HCT116 (cell line): ENCODE measurements around the gene FGGY. TPM values are rescaled to one million over a fixed set of nuclear protein-coding genes. Genes with fewer than 3 reads are reported as not detected.
A peak's percentile ranks its signal among the peaks of the same experiment; 100 is the strongest.

Experiments
- ATAC-seq: fragments of 200-7000 bp; cut with Tn5 transposase; 2 replicates; pipeline ENCODE4 v1.9.1; 2020; ENCODE audit warnings: mild to moderate bottlenecking, moderate library complexity
- BruUV-seq: library from RNA; stranded (reverse); fragments of 400-500 nt; replicated peaks from 2 replicates; lab custom pipeline; 2021; lab: Mats Ljungman, UMichigan
- CTCF ChIA-PET: fragments of 300-600 bp; sonication (Branson Sonifier 250); formaldehyde crosslinking; loops from one replicate; lab custom pipeline; 2021; ENCODE audit warnings: antibody characterized with exemption; lab: Charles Lee
- POLR2A ChIA-PET: fragments of 300-600, 350-600 bp; sonication (Branson Sonifier 250); formaldehyde crosslinking; loops from one replicate; lab custom pipeline; 2021; ENCODE audit warnings: antibody characterized with exemption; lab: Charles Lee
- RAD21 ChIA-PET, 2 experiments: fragments of 300-600 bp; sonication (Branson Sonifier 250); formaldehyde crosslinking; loops; one replicate each; lab custom pipeline; 2023; ENCODE audit warnings: low total read pairs in 2 of 2; ENCODE audit not compliant: uncharacterized antibody in 2 of 2, unreplicated experiment in 2 of 2, low non-redundant PET in 1 of 2; lab: Charles Lee
- DNase-seq: peaks from one replicate; pipeline ENCODE4 v3.0.0-alpha.2; 2010; ENCODE audit warnings: low read depth, low spot score
- H2AFZ ChIP-seq: fragments of 200-600 bp; shearing (Covaris generic), sonication (generic); 2 replicates; pipeline ENCODE4 v1.6.1; 2017; ENCODE audit warnings: low read depth, mixed run types, mixed read lengths, antibody characterized with exemption, low read length; ENCODE audit not compliant: poor library complexity, severe bottlenecking
- H3K27ac ChIP-seq: 2 replicates; pipeline ENCODE4 v1.5.1; 2012; ENCODE audit warnings: low read depth, low read length
- H3K27me3 ChIP-seq: fragments of 200-600 bp; sonication (generic); 2 replicates; pipeline ENCODE4 v1.6.1; 2016; ENCODE audit warnings: mixed run types, low read length, mixed read lengths; ENCODE audit not compliant: insufficient read depth
- H3K36me3 ChIP-seq, 2 experiments: fragments of 200-500 bp in 1 of 2; fragments of 200-600 bp in 1 of 2; sonication (Bioruptor generic) in 1 of 2; sonication (generic) in 1 of 2; 2 replicates each; pipeline versions ENCODE4 v1.5.1 to v1.6.1; 2014 to 2016; ENCODE audit warnings: low read length in 2 of 2, inconsistent platforms in 1 of 2, mixed read lengths in 1 of 2, mixed run types in 1 of 2; ENCODE audit not compliant: insufficient read depth in 2 of 2, control insufficient read depth in 1 of 2
- H3K4me1 ChIP-seq, 2 experiments: fragments of 200-600 bp in 1 of 2; sonication (generic) in 1 of 2; 2 replicates each; pipeline versions ENCODE4 v1.5.1 to v1.6.1; 2012 to 2017; ENCODE audit warnings: low read length in 2 of 2, inconsistent platforms in 1 of 2, mild to moderate bottlenecking in 1 of 2, mixed read lengths in 1 of 2, mixed run types in 1 of 2, moderate library complexity in 1 of 2; ENCODE audit not compliant: insufficient read depth in 2 of 2, control insufficient read depth in 1 of 2
- H3K4me2 ChIP-seq: fragments of 200-600 bp; sonication (generic); 2 replicates; pipeline ENCODE4 v1.6.1; 2017; ENCODE audit warnings: mixed run types, low read length, mixed read lengths
- H3K4me3 ChIP-seq, 2 experiments: fragments of 200-600 bp in 1 of 2; sonication (generic) in 1 of 2; replicated peaks in 1 of 2; 2 replicates each; pipeline ENCODE4 v1.5.1; 2011 to 2016; ENCODE audit warnings: low read length in 2 of 2, control low read depth in 1 of 2, low read depth in 1 of 2, mild to moderate bottlenecking in 1 of 2, mixed read lengths in 1 of 2, mixed run types in 1 of 2
- H3K79me2 ChIP-seq: fragments of 200-600 bp; sonication (generic); 2 replicates; pipeline ENCODE4 v1.6.1; 2017; ENCODE audit warnings: mild to moderate bottlenecking, mixed run types, low read length, moderate library complexity, mixed read lengths; ENCODE audit not compliant: insufficient read depth
- H3K9ac ChIP-seq: fragments of 200-600 bp; sonication (generic); 2 replicates; pipeline ENCODE4 v1.6.1; 2016; ENCODE audit warnings: low read length, mixed read lengths
- H3K9me2 ChIP-seq: fragments of 200-600 bp; sonication (generic), shearing (Covaris generic); 2 replicates; pipeline ENCODE4 v1.6.1; 2017; ENCODE audit warnings: mixed run types, mild to moderate bottlenecking, moderate library complexity; ENCODE audit not compliant: insufficient read depth
- H3K9me3 ChIP-seq, 2 experiments: fragments of 200-500 bp in 1 of 2; fragments of 200-600 bp in 1 of 2; sonication (Bioruptor generic) in 1 of 2; sonication (generic) in 1 of 2; 2 replicates each; pipeline ENCODE4 v1.6.1; 2014 to 2017; ENCODE audit warnings: low read length in 2 of 2, mixed read lengths in 2 of 2, inconsistent platforms in 1 of 2, low read depth in 1 of 2, mild to moderate bottlenecking in 1 of 2, mixed run types in 1 of 2, moderate library complexity in 1 of 2; ENCODE audit not compliant: control insufficient read depth in 1 of 2, insufficient read depth in 1 of 2
- H4K20me1 ChIP-seq: fragments of 200-600 bp; sonication (generic), shearing (Covaris generic); 2 replicates; pipeline ENCODE4 v1.6.1; 2017; ENCODE audit warnings: mixed run types, mild to moderate bottlenecking, moderate library complexity; ENCODE audit not compliant: insufficient read depth
- CBX3 ChIP-seq: IDR thresholded peaks from 2 replicates; pipeline ENCODE4 v1.6.1; 2012; ENCODE audit warnings: low read depth
- CEBPB ChIP-seq: IDR thresholded peaks from 2 replicates; pipeline ENCODE4 v1.6.1; 2012; ENCODE audit warnings: low read depth
- EGR1 ChIP-seq: IDR thresholded peaks from 2 replicates; pipeline ENCODE4 v1.6.1; 2012; ENCODE audit warnings: low read depth
- ELF1 ChIP-seq: IDR thresholded peaks from 2 replicates; pipeline ENCODE4 v1.6.1; 2012; ENCODE audit warnings: low read depth, borderline replicate concordance
- FOSL1 ChIP-seq: IDR thresholded peaks from 2 replicates; pipeline ENCODE4 v1.6.1; 2012; ENCODE audit warnings: low read depth
- JUND ChIP-seq: IDR thresholded peaks from 2 replicates; pipeline ENCODE4 v1.6.1; 2012
- POLR2A ChIP-seq: IDR thresholded peaks from 2 replicates; pipeline ENCODE4 v1.7.0; 2011; ENCODE audit warnings: borderline replicate concordance; ENCODE audit not compliant: insufficient read depth, insufficient read length; ENCODE audit errors: extremely low read depth
- POLR2AphosphoS5 ChIP-seq: IDR thresholded peaks from 2 replicates; pipeline ENCODE4 v1.6.1; 2011; ENCODE audit warnings: mild to moderate bottlenecking, low read depth, low read length, moderate library complexity
- SIN3A ChIP-seq: IDR thresholded peaks from 2 replicates; pipeline ENCODE4 v1.6.1; 2012; ENCODE audit warnings: low read depth
- SP1 ChIP-seq: IDR thresholded peaks from 2 replicates; pipeline ENCODE4 v1.6.1; 2012; ENCODE audit warnings: low read depth
- SRF ChIP-seq: IDR thresholded peaks from 2 replicates; pipeline ENCODE4 v1.6.1; 2012; ENCODE audit warnings: low read depth
- TCF7L2 ChIP-seq: IDR thresholded peaks from 2 replicates; pipeline ENCODE4 v1.7.0; 2011; ENCODE audit warnings: borderline replicate concordance, inconsistent platforms; ENCODE audit not compliant: insufficient read depth, insufficient read length; ENCODE audit errors: extremely low read depth
- YY1 ChIP-seq: IDR thresholded peaks from 2 replicates; pipeline ENCODE4 v1.6.1; 2011; ENCODE audit warnings: low read length, low read depth, moderate library complexity, mild to moderate bottlenecking; ENCODE audit not compliant: insufficient replicate concordance; ENCODE audit errors: extremely low read depth
- ZFX ChIP-seq: fragments of 450-650 bp; IDR thresholded peaks from 2 replicates; pipeline ENCODE4 v1.6.1; 2017
- ZNF274 ChIP-seq: fragments of 200-500 bp; sonication (Bioruptor generic); IDR thresholded peaks from 2 replicates; pipeline ENCODE4 v1.6.1; 2014; ENCODE audit warnings: mild to moderate bottlenecking, low read depth, low read length, inconsistent platforms
- intact Hi-C: fragments of 100-400 bp; cut with micrococcal nuclease; formaldehyde crosslinking; loops from 2 replicates; pipeline ENCODE4 v1.10.0; 2022
- total RNA-seq: library from RNA; stranded (reverse); gene quantifications from one replicate; pipeline ENCODE4 v1.2.1, GENCODE V29; 2021; ENCODE audit not compliant: unreplicated experiment
- TF ChIP-seq, protein P1 (sequence below): IDR thresholded peaks from 2 replicates; pipeline ENCODE4 v1.6.1; 2012
- TF ChIP-seq, protein P2 (sequence below): IDR thresholded peaks from 2 replicates; pipeline ENCODE4 v1.6.1; 2012
- TF ChIP-seq, protein P3 (sequence below), 3 experiments: fragments of 200-600 bp in 1 of 3; sonication (generic) in 1 of 3; IDR thresholded peaks in 2 of 3; conservative IDR thresholded peaks in 1 of 3; 2 replicates each; pipeline ENCODE4 v1.5.1; 2012 to 2017; ENCODE audit warnings: low read depth in 2 of 3, low read length in 2 of 3, antibody characterized with exemption in 1 of 3, borderline replicate concordance in 1 of 3, control low read depth in 1 of 3, mild to moderate bottlenecking in 1 of 3, mixed read lengths in 1 of 3, mixed run types in 1 of 3, moderate library complexity in 1 of 3; ENCODE audit not compliant: insufficient read depth in 1 of 3
- TF ChIP-seq, protein P4 (sequence below): IDR thresholded peaks from 2 replicates; pipeline ENCODE4 v1.6.1; 2012; ENCODE audit warnings: low read depth
- TF ChIP-seq, protein P5 (sequence below): IDR thresholded peaks from 2 replicates; pipeline ENCODE4 v1.6.1; 2011; ENCODE audit warnings: mild to moderate bottlenecking, low read length, moderate library complexity; ENCODE audit not compliant: insufficient replicate concordance; ENCODE audit errors: extremely low read depth

The FGGY gene
- total RNA-seq, 1 experiment from 2014 or later = 10.6 TPM

DNA sequence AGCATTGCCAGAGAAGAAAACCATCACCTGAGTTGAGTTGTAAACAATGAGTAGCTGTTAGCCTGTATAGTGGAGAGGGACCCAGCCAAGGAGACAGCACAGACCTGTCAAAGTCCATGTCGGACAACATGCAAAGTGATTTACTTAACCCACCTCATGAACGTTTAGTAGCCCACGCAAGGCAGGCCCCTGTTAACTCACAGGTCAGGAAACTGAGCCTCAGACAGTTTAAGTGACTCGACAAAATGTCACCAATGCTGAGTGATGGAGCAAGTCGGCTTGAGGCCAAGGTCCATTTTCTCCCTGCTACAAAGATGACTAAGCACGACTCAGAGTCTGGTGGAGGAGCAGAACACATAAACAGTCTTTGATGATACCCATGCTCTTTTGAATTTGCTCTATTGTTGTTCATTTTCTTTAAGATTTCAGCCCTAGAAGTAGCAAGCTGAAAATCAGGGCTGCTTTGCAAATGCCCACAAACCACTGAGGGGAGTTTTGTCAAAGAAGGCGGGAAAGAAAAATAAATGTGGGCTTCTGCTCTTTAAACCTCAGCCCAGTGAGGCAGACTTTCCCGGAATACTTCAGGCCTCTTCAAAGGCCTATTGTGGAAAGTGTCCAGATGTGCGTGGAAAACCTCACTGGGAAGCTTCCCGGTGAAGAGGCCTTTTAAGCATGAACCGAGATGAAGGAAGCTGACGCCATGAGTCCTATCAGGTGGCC is 434.0 kb downstream of the FGGY start:
- ATAC-seq (peak; percentile 81), DNase-seq (peak; percentile 71)
- H2AFZ ChIP-seq = peak overlapping the region; percentile 59
- ChIA-PET CTCF (no interaction called here), RAD21 (no interaction called here), POLR2A (no interaction called here)
- peak overlapping the region; percentile 51 for H3K27ac ChIP-seq
- H4K20me1 ChIP-seq = no peaks in the 10 kb centered on the region
- H3K9me2 ChIP-seq = no peaks in the 10 kb centered on the region
- no TSS peak for BruUV-seq
- peak overlapping the region; percentile 69 for H3K4me2 ChIP-seq
- peak overlapping the region; percentile 48 for H3K9ac ChIP-seq
- H3K36me3 ChIP-seq = no peaks in the 10 kb centered on the region
- no peaks in the 10 kb centered on the region for H3K9me3 ChIP-seq
- H3K79me2 ChIP-seq = no peaks in the 10 kb centered on the region
- intact Hi-C loops = no loop called here
- no peaks in the 10 kb centered on the region for H3K27me3 ChIP-seq
- peaks cover 21 to 26% of the 10 kb centered on the region in 2 experiments for H3K4me1 ChIP-seq
- peak overlapping the region in 1 of 2 experiments; percentile 19; a peak in 2 of 4 replicates for H3K4me3 ChIP-seq
- TF ChIP-seq CBX3 = peak; percentile 63
- TF ChIP-seq ZNF274 = no peak
- TF ChIP-seq, protein P1, sequence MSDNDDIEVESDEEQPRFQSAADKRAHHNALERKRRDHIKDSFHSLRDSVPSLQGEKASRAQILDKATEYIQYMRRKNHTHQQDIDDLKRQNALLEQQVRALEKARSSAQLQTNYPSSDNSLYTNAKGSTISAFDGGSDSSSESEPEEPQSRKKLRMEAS = no peak; the same call in 1 of the 2 replicates
- peak; percentile 77 for TF ChIP-seq FOSL1
- no peak for TF ChIP-seq ZFX
- no peak for TF ChIP-seq CEBPB
- no peak for TF ChIP-seq ELF1
- TF ChIP-seq, protein P2, sequence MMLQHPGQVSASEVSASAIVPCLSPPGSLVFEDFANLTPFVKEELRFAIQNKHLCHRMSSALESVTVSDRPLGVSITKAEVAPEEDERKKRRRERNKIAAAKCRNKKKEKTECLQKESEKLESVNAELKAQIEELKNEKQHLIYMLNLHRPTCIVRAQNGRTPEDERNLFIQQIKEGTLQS = no peak
- TF ChIP-seq, protein P3, sequence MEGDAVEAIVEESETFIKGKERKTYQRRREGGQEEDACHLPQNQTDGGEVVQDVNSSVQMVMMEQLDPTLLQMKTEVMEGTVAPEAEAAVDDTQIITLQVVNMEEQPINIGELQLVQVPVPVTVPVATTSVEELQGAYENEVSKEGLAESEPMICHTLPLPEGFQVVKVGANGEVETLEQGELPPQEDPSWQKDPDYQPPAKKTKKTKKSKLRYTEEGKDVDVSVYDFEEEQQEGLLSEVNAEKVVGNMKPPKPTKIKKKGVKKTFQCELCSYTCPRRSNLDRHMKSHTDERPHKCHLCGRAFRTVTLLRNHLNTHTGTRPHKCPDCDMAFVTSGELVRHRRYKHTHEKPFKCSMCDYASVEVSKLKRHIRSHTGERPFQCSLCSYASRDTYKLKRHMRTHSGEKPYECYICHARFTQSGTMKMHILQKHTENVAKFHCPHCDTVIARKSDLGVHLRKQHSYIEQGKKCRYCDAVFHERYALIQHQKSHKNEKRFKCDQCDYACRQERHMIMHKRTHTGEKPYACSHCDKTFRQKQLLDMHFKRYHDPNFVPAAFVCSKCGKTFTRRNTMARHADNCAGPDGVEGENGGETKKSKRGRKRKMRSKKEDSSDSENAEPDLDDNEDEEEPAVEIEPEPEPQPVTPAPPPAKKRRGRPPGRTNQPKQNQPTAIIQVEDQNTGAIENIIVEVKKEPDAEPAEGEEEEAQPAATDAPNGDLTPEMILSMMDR (IDR thresholded peaks at IDR 0.05 in 2 of 3, conservative IDR thresholded peaks at IDR 0.05 in 1 of 3; ENCODE audit: borderline replicate concordance in 1 of 3, insufficient read depth in 1 of 3, low read depth in 2 of 3, low read length in 2 of 3) = no peak
- TF ChIP-seq TCF7L2 = no peak
- TF ChIP-seq POLR2A = no peak
- TF ChIP-seq JUND = peak; percentile 68
- TF ChIP-seq SP1 = peak; percentile 57
- TF ChIP-seq SRF = no peak
- TF ChIP-seq, protein P4, sequence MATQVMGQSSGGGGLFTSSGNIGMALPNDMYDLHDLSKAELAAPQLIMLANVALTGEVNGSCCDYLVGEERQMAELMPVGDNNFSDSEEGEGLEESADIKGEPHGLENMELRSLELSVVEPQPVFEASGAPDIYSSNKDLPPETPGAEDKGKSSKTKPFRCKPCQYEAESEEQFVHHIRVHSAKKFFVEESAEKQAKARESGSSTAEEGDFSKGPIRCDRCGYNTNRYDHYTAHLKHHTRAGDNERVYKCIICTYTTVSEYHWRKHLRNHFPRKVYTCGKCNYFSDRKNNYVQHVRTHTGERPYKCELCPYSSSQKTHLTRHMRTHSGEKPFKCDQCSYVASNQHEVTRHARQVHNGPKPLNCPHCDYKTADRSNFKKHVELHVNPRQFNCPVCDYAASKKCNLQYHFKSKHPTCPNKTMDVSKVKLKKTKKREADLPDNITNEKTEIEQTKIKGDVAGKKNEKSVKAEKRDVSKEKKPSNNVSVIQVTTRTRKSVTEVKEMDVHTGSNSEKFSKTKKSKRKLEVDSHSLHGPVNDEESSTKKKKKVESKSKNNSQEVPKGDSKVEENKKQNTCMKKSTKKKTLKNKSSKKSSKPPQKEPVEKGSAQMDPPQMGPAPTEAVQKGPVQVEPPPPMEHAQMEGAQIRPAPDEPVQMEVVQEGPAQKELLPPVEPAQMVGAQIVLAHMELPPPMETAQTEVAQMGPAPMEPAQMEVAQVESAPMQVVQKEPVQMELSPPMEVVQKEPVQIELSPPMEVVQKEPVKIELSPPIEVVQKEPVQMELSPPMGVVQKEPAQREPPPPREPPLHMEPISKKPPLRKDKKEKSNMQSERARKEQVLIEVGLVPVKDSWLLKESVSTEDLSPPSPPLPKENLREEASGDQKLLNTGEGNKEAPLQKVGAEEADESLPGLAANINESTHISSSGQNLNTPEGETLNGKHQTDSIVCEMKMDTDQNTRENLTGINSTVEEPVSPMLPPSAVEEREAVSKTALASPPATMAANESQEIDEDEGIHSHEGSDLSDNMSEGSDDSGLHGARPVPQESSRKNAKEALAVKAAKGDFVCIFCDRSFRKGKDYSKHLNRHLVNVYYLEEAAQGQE = no peak
- peak; percentile 44; the same call in 1 of the 2 replicates for TF ChIP-seq POLR2AphosphoS5
- TF ChIP-seq EGR1 = no peak
- no peak for TF ChIP-seq SIN3A
- TF ChIP-seq, protein P5, sequence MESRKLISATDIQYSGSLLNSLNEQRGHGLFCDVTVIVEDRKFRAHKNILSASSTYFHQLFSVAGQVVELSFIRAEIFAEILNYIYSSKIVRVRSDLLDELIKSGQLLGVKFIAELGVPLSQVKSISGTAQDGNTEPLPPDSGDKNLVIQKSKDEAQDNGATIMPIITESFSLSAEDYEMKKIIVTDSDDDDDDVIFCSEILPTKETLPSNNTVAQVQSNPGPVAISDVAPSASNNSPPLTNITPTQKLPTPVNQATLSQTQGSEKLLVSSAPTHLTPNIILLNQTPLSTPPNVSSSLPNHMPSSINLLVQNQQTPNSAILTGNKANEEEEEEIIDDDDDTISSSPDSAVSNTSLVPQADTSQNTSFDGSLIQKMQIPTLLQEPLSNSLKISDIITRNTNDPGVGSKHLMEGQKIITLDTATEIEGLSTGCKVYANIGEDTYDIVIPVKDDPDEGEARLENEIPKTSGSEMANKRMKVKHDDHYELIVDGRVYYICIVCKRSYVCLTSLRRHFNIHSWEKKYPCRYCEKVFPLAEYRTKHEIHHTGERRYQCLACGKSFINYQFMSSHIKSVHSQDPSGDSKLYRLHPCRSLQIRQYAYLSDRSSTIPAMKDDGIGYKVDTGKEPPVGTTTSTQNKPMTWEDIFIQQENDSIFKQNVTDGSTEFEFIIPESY = peak; percentile 44
- TF ChIP-seq YY1 = peak; percentile 64
